Gastrocnemius medialis (tissue), 4 donors: ENCODE results near the gene IRF2. TPM values are rescaled to one million over a fixed set of nuclear protein-coding genes. Genes with fewer than 3 reads are reported as not detected.

Experiments used
- ATAC-seq, 2 donors: fragments of 150-250 bp; one replicate each; pipeline ENCODE4 v1.9.1; 2016
- DNase-seq, 2 donors: peaks; one replicate each; pipeline ENCODE4 v3.0.0-alpha.2; 2019
- H3K27ac ChIP-seq, 4 donors: fragments of 200-600 bp; sonication (generic); 1 replicate in 1 of 4; 2 replicates in 3 of 4; pipeline ENCODE4 v1.5.1; 2016 to 2018; ENCODE audit warnings: mild to moderate bottlenecking in 2 of 4, moderate library complexity in 1 of 4
- H3K27me3 ChIP-seq, 3 donors: fragments of 200-600 bp; sonication (generic) in 2 of 3; 1 replicate in 1 of 3; 2 replicates in 2 of 3; pipeline versions ENCODE4 v1.5.1 to v1.6.0; 2016 to 2019; ENCODE audit warnings: mild to moderate bottlenecking in 1 of 3, moderate library complexity in 1 of 3
- H3K36me3 ChIP-seq, 2 donors: fragments of 200-600 bp; sonication (generic) in 1 of 2; one replicate each; pipeline ENCODE4 v1.5.1; 2017 to 2018
- H3K4me1 ChIP-seq, 2 donors: fragments of 200-600 bp; sonication (generic) in 1 of 2; one replicate each; pipeline ENCODE4 v1.5.1; 2016 to 2017; ENCODE audit warnings: mild to moderate bottlenecking in 2 of 2
- H3K4me3 ChIP-seq, 4 donors: fragments of 200-600 bp; sonication (generic) in 3 of 4; 1 replicate in 1 of 4; 2 replicates in 3 of 4; pipeline ENCODE4 v1.5.1; 2016 to 2019; ENCODE audit warnings: mild to moderate bottlenecking in 2 of 4
- H3K9me3 ChIP-seq, 3 donors: fragments of 200-600 bp; sonication (generic) in 2 of 3; 1 replicate in 1 of 3; 2 replicates in 2 of 3; pipeline ENCODE4 v1.5.1; 2016 to 2019
- POLR2A ChIP-seq, 2 donors: fragments of 450-650 bp; IDR thresholded peaks; one replicate each; pipeline ENCODE4 v1.6.1; 2017; ENCODE audit warnings: antibody characterized with exemption in 2 of 2, mild to moderate bottlenecking in 2 of 2, moderate library complexity in 2 of 2
- in situ Hi-C, 4 donors: fragments of 200-750 bp; cut with MboI; loops; one replicate each; pipeline versions ENCODE4 v1.15.0 to v1.8.0; 2017; ENCODE audit warnings: low sequenced_read_pairs in 4 of 4
- intact Hi-C: fragments of 100-400 bp; cut with DNase I; formaldehyde crosslinking; loops from one replicate; pipeline ENCODE4 v1.15.1; 2023; ENCODE audit warnings: low total_unique reads
- total RNA-seq, 4 donors: library from RNA; depleted of rRNA; stranded (reverse); fragments of >200 nt; gene quantifications; one replicate each; pipeline versions ENCODE4 v1.1.0 to v1.2.3, GENCODE V29; 2016
- TF ChIP-seq, protein P1 (sequence below), 5 experiments: fragments of 450-650 bp in 3 of 5; fragments of 200-600 bp in 2 of 5; sonication (generic) in 2 of 5; IDR thresholded peaks in 4 of 5; conservative IDR thresholded peaks in 1 of 5; 1 replicate in 4 of 5; 2 replicates in 1 of 5; pipeline ENCODE4 v1.5.1; 2016 to 2019; ENCODE audit warnings: antibody characterized with exemption in 5 of 5, mild to moderate bottlenecking in 3 of 5, moderate library complexity in 3 of 5

IRF2 gene
- total RNA-seq, 4 donors from 2014 or later = 20.9 to 37.1 (median 32.8) TPM

DNA sequence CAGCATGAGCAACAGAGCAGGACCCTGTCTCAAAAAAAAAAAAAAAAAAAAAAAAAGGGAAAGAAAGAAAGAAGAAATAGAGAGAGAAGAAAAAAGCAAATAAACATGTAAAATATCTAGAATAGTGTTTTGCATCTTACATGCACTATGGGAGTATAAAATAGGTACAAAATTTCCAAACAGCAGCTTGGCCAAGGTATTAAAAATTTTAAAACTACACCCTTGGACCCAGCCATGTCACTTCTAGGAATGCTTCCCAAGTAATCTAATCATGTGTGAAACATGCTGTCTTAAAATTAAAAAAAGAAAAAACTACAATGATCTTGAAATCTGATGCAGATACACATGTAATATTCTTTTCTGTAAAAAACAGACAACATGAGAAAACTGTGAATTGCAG, 21.6 kb downstream of the IRF2 start:
- ATAC-seq = no peak
- no peak for TF ChIP-seq POLR2A (IDR thresholded peaks at IDR 0.05)
- TF ChIP-seq, protein P1, sequence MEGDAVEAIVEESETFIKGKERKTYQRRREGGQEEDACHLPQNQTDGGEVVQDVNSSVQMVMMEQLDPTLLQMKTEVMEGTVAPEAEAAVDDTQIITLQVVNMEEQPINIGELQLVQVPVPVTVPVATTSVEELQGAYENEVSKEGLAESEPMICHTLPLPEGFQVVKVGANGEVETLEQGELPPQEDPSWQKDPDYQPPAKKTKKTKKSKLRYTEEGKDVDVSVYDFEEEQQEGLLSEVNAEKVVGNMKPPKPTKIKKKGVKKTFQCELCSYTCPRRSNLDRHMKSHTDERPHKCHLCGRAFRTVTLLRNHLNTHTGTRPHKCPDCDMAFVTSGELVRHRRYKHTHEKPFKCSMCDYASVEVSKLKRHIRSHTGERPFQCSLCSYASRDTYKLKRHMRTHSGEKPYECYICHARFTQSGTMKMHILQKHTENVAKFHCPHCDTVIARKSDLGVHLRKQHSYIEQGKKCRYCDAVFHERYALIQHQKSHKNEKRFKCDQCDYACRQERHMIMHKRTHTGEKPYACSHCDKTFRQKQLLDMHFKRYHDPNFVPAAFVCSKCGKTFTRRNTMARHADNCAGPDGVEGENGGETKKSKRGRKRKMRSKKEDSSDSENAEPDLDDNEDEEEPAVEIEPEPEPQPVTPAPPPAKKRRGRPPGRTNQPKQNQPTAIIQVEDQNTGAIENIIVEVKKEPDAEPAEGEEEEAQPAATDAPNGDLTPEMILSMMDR (IDR thresholded peaks at IDR 0.05 in 4 of 5, conservative IDR thresholded peaks at IDR 0.05 in 1 of 5) = no peak
- in situ Hi-C loops = no loop called here
- Histone ChIP-seq H3K27me3 (no peaks in the 10 kb centered on the region), H3K4me3 (no peak overlapping the region), H3K4me1 (peaks cover 75% of the 10 kb centered on the region in 2 donors), H3K36me3 (no peaks in the 10 kb centered on the region), H3K27ac (no peak overlapping the region), H3K9me3 (no peaks in the 10 kb centered on the region)
- no peak for DNase-seq
- intact Hi-C loops = no loop called here

DNA sequence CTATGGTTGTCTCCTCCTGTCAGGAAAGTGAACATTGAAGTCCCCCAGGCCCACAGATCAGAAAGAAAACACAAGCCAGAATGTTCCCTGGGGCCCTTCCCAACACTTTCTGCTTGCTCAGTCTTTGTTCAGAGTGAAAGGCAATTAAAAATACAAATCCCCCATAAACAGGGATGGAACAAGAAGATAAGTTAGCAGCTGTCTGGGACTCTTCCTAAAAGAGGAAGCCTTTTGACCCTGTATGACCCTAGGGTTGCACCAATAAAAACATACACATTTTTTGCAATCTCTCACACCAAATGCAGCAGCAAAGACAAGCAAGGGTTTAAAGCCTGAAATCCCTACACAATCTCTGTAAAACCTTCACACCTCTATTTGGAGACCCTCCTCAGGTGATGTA, 22.6 kb downstream of the IRF2 start:
- H3K27me3 ChIP-seq = no peaks in the 10 kb centered on the region
- in situ Hi-C loops (no loop called here), intact Hi-C loops (no loop called here)
- no peaks in the 10 kb centered on the region for H3K9me3 ChIP-seq
- no peak for TF ChIP-seq POLR2A (IDR thresholded peaks at IDR 0.05)
- TF ChIP-seq, protein P1 (IDR thresholded peaks at IDR 0.05 in 4 of 5, conservative IDR thresholded peaks at IDR 0.05 in 1 of 5) = no peak
- peaks cover 73 to 79% of the 10 kb centered on the region in 2 donors for H3K4me1 ChIP-seq
- DNase-seq (no peak), ATAC-seq (no peak)
- H3K27ac ChIP-seq = peak overlapping the region in 2 of 4 donors; percentile 88
- no peak overlapping the region for H3K4me3 ChIP-seq
- H3K36me3 ChIP-seq = no peaks in the 10 kb centered on the region

DNA sequence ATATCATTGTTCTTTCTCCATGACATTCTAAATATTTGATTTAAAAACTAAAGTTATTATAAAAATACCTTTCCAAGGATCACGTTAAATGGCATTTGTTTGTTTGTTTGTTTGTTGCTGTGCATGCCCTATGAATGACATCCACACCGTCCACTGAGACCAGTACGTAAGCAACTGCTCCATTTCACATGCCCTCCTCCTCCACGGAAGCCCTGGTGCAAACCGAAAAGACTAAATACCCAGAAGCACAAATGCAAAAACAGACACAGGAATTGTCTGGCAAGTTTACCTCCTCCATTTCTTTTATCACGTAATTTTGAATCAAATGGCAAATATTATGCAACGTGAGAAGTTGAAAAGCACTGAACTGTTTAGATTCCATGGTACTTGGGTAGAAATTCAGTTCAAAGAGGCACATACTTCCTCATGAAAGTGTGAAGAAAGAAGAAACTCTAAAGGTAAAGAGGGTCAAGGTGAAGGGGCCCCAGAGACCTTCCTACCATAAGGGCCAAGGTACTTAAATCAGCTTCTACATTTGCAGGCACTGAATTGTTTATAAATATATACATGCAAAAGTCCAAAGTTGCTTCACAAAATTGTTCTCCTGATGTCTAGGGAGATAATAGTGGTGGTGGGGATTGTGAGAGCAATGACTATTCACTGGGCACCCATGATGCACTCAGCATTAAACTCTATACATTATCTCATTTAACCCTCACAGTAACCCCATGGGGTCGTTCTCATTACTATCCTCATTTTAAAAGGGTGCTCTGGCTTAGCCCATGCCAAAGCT, 23.4 kb downstream of the IRF2 start:
- in situ Hi-C loops = no loop called here

DNA sequence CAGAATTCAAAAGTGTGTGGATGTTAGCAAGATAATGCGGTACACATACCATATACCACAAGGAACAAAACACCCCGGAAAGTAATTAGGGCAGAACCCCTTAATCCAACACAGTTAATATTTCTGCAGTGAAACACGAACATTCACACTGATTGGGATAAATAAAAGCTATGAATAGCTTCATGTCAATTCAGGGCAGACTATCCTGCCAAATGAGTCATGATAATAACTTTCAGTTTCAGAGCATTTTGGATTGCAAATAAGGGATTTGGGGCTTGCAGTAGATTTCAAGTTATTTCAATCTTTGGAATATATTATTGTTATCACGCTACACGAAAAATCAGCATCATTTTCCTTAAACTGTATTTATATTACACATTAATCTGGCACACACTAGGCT, 24.3 kb downstream of the IRF2 start:
- no peaks in the 10 kb centered on the region for H3K27me3 ChIP-seq
- H3K27ac ChIP-seq = peak overlapping the region; percentile 65 to 88 (median 87)
- peaks cover 87 to 95% of the 10 kb centered on the region in 2 donors for H3K4me1 ChIP-seq
- TF ChIP-seq POLR2A (IDR thresholded peaks at IDR 0.05) = no peak
- TF ChIP-seq, protein P1 (IDR thresholded peaks at IDR 0.05 in 4 of 5, conservative IDR thresholded peaks at IDR 0.05 in 1 of 5) = no peak
- in situ Hi-C loops = no loop called here
- no peak for DNase-seq
- peak overlapping the region in 2 of 4 donors; percentile 20 to 66 for H3K4me3 ChIP-seq
- H3K36me3 ChIP-seq = no peaks in the 10 kb centered on the region
- intact Hi-C loops = no loop called here
- peak; percentile 24 to 32 for ATAC-seq
- H3K9me3 ChIP-seq = no peaks in the 10 kb centered on the region

More for the DNA sequence above, 23.4 kb downstream of the IRF2 start:
- H3K27ac ChIP-seq = peak overlapping the region in 3 of 4 donors; percentile 86 to 88 (median 88)
- peaks cover 80 to 86% of the 10 kb centered on the region in 2 donors for H3K4me1 ChIP-seq
- ATAC-seq (no peak), DNase-seq (peak in 1 of 2 donors; percentile 18)
- H3K9me3 ChIP-seq = no peaks in the 10 kb centered on the region
- H3K27me3 ChIP-seq = no peaks in the 10 kb centered on the region
- no peak for TF ChIP-seq POLR2A (IDR thresholded peaks at IDR 0.05)
- TF ChIP-seq, protein P1 (IDR thresholded peaks at IDR 0.05 in 4 of 5, conservative IDR thresholded peaks at IDR 0.05 in 1 of 5) = no peak
- intact Hi-C loops = no loop called here
- peak overlapping the region in 1 of 4 donors; percentile 66 for H3K4me3 ChIP-seq
- H3K36me3 ChIP-seq = no peaks in the 10 kb centered on the region
